Measurements from ENCODE around the gene KLHL6.
A peak's percentile ranks its signal among the peaks of the same experiment; 100 is the strongest.

KLHL6 gene

GRCh38 chr3:183563536-183563874 lies 8.0 kb upstream of the KLHL6 start:
- Histone ChIP-seq H3K9me3 (no peaks in the 10 kb centered on the region), H3K4me3 (ENCODE audit: low read depth in 1 of 2, low read length in 1 of 2) (no peak overlapping the region), H3K4me1 (ENCODE audit: control insufficient read depth in 1 of 2, insufficient read depth in 1 of 2, low read depth in 1 of 2, low read length in 1 of 2) (peaks cover 17 to 21% of the 10 kb centered on the region in 2 experiments), H3K27ac (peak overlapping the region; percentile 55), H3K36me3 (no peaks in the 10 kb centered on the region), H3K27me3 (no peaks in the 10 kb centered on the region)
- no peak for TF ChIP-seq CTCF (IDR thresholded peaks at IDR 0.05)

GRCh38 chr3:183560607-183561006 lies 5.1 kb upstream of the KLHL6 start:
- no peak for TF ChIP-seq CTCF (IDR thresholded peaks at IDR 0.05)
- Histone ChIP-seq H3K4me1 (ENCODE audit: control insufficient read depth in 1 of 2, insufficient read depth in 1 of 2, low read depth in 1 of 2, low read length in 1 of 2) (peaks cover 27 to 30% of the 10 kb centered on the region in 2 experiments), H3K9me3 (no peaks in the 10 kb centered on the region), H3K36me3 (no peaks in the 10 kb centered on the region), H3K27ac (no peak overlapping the region), H3K4me3 (ENCODE audit: low read depth in 1 of 2, low read length in 1 of 2) (no peak overlapping the region), H3K27me3 (no peaks in the 10 kb centered on the region)

- Histone ChIP-seq H3K27me3 (no peaks in the 10 kb centered on the region), H3K27ac (no peak overlapping the region), H3K4me1 (ENCODE audit: control insufficient read depth in 1 of 2, insufficient read depth in 1 of 2, low read depth in 1 of 2, low read length in 1 of 2) (peaks cover 36 to 39% of the 10 kb centered on the region in 2 experiments), H3K4me3 (ENCODE audit: low read depth in 1 of 2, low read length in 1 of 2) (no peak overlapping the region), H3K9me3 (no peaks in the 10 kb centered on the region), H3K36me3 (no peaks in the 10 kb centered on the region)
- TF ChIP-seq CTCF (IDR thresholded peaks at IDR 0.05): no peak
These were observed 3.0 kb upstream of the KLHL6 start for GRCh38 chr3:183558495-183558894.

GRCh38 chr3:183556722-183557121 lies 1.2 kb upstream of the KLHL6 start:
- peaks cover 45 to 46% of the 10 kb centered on the region in 2 experiments for H3K4me1 ChIP-seq (ENCODE audit: control insufficient read depth in 1 of 2, insufficient read depth in 1 of 2, low read depth in 1 of 2, low read length in 1 of 2)
- no peaks in the 10 kb centered on the region for H3K36me3 ChIP-seq
- no peaks in the 10 kb centered on the region for H3K9me3 ChIP-seq
- no peak overlapping the region for H3K27ac ChIP-seq
- no peaks in the 10 kb centered on the region for H3K27me3 ChIP-seq
- TF ChIP-seq CTCF (IDR thresholded peaks at IDR 0.05): no peak
- H3K4me3 ChIP-seq (ENCODE audit: low read depth in 1 of 2, low read length in 1 of 2): no peak overlapping the region

- H3K27ac ChIP-seq: peak overlapping the region; percentile 93
- peak overlapping the region; percentile 67 to 68 for H3K4me3 ChIP-seq (ENCODE audit: low read depth in 1 of 2, low read length in 1 of 2)
- no peaks in the 10 kb centered on the region for H3K9me3 ChIP-seq
- H3K36me3 ChIP-seq: no peaks in the 10 kb centered on the region
- peaks cover 57 to 64% of the 10 kb centered on the region in 2 experiments for H3K4me1 ChIP-seq (ENCODE audit: control insufficient read depth in 1 of 2, insufficient read depth in 1 of 2, low read depth in 1 of 2, low read length in 1 of 2)
- TF ChIP-seq CTCF (IDR thresholded peaks at IDR 0.05): no peak
- no peaks in the 10 kb centered on the region for H3K27me3 ChIP-seq
These were observed 1.1 kb downstream of the KLHL6 start for GRCh38 chr3:183554377-183554776.

Measured in neutrophil (primary cell).